Measurements from ENCODE around the gene IGSF23. TPM values are rescaled to one million over a fixed set of nuclear protein-coding genes. Genes with fewer than 3 reads are reported as not detected.

Gene IGSF23
- total and polyA plus RNA-seq, 11 donors = 0.21 to 3.5 (median 0.83) TPM; not detected in 8

- Histone ChIP-seq H3K27ac (no peak overlapping the region), H3K27me3 (no peaks in the 10 kb centered on the region), H3K4me1 (peaks cover 0 to 9% (median 2%) of the 10 kb centered on the region in 12 donors), H3K9me3 (no peaks in the 10 kb centered on the region), H3K36me3 (peaks cover 0 to 86% (median 74%) of the 10 kb centered on the region in 9 donors), H3K4me3 (no peak overlapping the region)
- WGBS, 4 donors = 90 to 94% (median 94%) methylated on average over 4 of the region's 4 CpGs
- ATAC-seq = no peak
- no peak for DNase-seq
- no peak for TF ChIP-seq POLR2A (IDR thresholded peaks at IDR 0.05)
- TF ChIP-seq, protein P1, sequence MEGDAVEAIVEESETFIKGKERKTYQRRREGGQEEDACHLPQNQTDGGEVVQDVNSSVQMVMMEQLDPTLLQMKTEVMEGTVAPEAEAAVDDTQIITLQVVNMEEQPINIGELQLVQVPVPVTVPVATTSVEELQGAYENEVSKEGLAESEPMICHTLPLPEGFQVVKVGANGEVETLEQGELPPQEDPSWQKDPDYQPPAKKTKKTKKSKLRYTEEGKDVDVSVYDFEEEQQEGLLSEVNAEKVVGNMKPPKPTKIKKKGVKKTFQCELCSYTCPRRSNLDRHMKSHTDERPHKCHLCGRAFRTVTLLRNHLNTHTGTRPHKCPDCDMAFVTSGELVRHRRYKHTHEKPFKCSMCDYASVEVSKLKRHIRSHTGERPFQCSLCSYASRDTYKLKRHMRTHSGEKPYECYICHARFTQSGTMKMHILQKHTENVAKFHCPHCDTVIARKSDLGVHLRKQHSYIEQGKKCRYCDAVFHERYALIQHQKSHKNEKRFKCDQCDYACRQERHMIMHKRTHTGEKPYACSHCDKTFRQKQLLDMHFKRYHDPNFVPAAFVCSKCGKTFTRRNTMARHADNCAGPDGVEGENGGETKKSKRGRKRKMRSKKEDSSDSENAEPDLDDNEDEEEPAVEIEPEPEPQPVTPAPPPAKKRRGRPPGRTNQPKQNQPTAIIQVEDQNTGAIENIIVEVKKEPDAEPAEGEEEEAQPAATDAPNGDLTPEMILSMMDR (IDR thresholded peaks at IDR 0.05) = no peak
- intact Hi-C loops (cut with DNase I) = no loop called here
Measured at GRCh38 chr19:44660081-44660480, 46.7 kb downstream of the IGSF23 start.

- DNase-seq (no peak), ATAC-seq (no peak)
- intact Hi-C loops (cut with DNase I) = no loop called here
- TF ChIP-seq, protein P1 (IDR thresholded peaks at IDR 0.05) = no peak
- TF ChIP-seq POLR2A (IDR thresholded peaks at IDR 0.05) = no peak
- H3K9me3 ChIP-seq = no peaks in the 10 kb centered on the region
- peaks cover 0 to 9% (median 2%) of the 10 kb centered on the region in 12 donors for H3K4me1 ChIP-seq
- no peak overlapping the region for H3K4me3 ChIP-seq
- WGBS, 4 donors = 88 to 93% (median 91%) methylated on average over 11 of the region's 11 CpGs
- H3K27ac ChIP-seq = no peak overlapping the region
- peaks cover 0 to 74% (median 64%) of the 10 kb centered on the region in 9 donors for H3K36me3 ChIP-seq
- H3K27me3 ChIP-seq = no peaks in the 10 kb centered on the region
Measured at GRCh38 chr19:44661205-44661604, 47.8 kb downstream of the IGSF23 start.

DNA sequence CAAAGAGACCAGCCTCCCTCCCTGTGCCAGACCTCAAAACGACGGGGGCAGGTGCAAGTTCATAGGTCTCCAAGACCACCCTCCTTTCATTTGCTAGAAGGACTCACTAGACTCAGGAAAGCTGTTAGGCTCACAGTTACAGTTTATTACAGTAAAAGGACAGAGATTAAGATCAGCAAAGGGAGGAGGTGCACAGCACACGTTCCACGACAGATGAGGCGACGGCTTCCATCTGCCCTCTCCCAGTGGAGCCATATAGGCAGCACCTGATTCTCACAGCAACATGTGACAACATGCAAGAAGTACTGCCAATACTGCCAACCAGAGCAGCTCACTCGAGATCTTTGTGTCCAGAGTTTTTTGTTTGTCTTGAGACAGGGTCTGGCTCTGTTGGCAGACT lies 48.5 kb downstream of the IGSF23 start:
- ATAC-seq (no peak), DNase-seq (no peak)
- Histone ChIP-seq H3K4me1 (peaks cover 0 to 9% (median 2%) of the 10 kb centered on the region in 12 donors), H3K27ac (no peak overlapping the region), H3K4me3 (no peak overlapping the region), H3K36me3 (peaks cover 0 to 69% (median 60%) of the 10 kb centered on the region in 9 donors), H3K27me3 (no peaks in the 10 kb centered on the region), H3K9me3 (no peaks in the 10 kb centered on the region)
- WGBS, 4 donors = 63 to 73% (median 71%) methylated on average over 6 to 7 of the region's 7 CpGs
- intact Hi-C loops (cut with DNase I) = no loop called here
- no peak for TF ChIP-seq POLR2A (IDR thresholded peaks at IDR 0.05)
- TF ChIP-seq, protein P1 (IDR thresholded peaks at IDR 0.05) = no peak

GRCh38 chr19:44662691-44663385 lies 49.5 kb downstream of the IGSF23 start:
- TF ChIP-seq, protein P1 (IDR thresholded peaks at IDR 0.05) = no peak
- TF ChIP-seq POLR2A (IDR thresholded peaks at IDR 0.05) = no peak
- no peaks in the 10 kb centered on the region for H3K9me3 ChIP-seq
- peaks cover 0 to 66% (median 57%) of the 10 kb centered on the region in 9 donors for H3K36me3 ChIP-seq
- peaks cover 0 to 4% (median 0%) of the 10 kb centered on the region in 12 donors for H3K4me1 ChIP-seq
- no peaks in the 10 kb centered on the region for H3K27me3 ChIP-seq
- 75 to 83% (median 80%) methylated on average over 7 of the region's 7 CpGs for WGBS, 4 donors
- intact Hi-C loops (cut with DNase I) = no loop called here
- H3K27ac ChIP-seq = no peak overlapping the region
- DNase-seq = no peak
- no peak for ATAC-seq
- H3K4me3 ChIP-seq = no peak overlapping the region
